H1 (cell line): Measurements from ENCODE around the gene GABPB2. TPM values are rescaled to one million over a fixed set of nuclear protein-coding genes. Genes with fewer than 3 reads are reported as not detected.
A peak's percentile ranks its signal among the peaks of the same experiment; 100 is the strongest.

Source experiments
- CBX8 ChIP-seq: fragments of 300-800, 300-1000 bp; sonication (generic); IDR thresholded peaks from 2 replicates; pipeline ENCODE4 v1.7.1; 2016; ENCODE audit warnings: low read depth, low read length, borderline replicate concordance
- CEBPB ChIP-seq: IDR thresholded peaks from 2 replicates; pipeline ENCODE4 v1.6.1; 2012; ENCODE audit warnings: low read depth, low read length
- CHD2 ChIP-seq: IDR thresholded peaks from 2 replicates; pipeline ENCODE4 v1.6.1; 2012; ENCODE audit warnings: low read length, improper control_type of control experiment
- E2F6 ChIP-seq: IDR thresholded peaks from 2 replicates; pipeline ENCODE4 v1.6.1; 2012; ENCODE audit warnings: inconsistent platforms
- EGR1 ChIP-seq: IDR thresholded peaks from 2 replicates; pipeline ENCODE4 v1.6.1; 2011; ENCODE audit warnings: low read depth, low read length, borderline replicate concordance
- EP300 ChIP-seq, 2 experiments: IDR thresholded peaks; 1 replicate in 1 of 2; 2 replicates in 1 of 2; pipeline ENCODE4 v1.6.1; 2011 to 2012; ENCODE audit warnings: low read depth in 2 of 2, low read length in 2 of 2, mild to moderate bottlenecking in 2 of 2, borderline replicate concordance in 1 of 2, inconsistent platforms in 1 of 2, moderate library complexity in 1 of 2
- EZH2 ChIP-seq: fragments of 200-600 bp; sonication (generic); IDR thresholded peaks from 2 replicates; pipeline ENCODE4 v1.7.1; 2012; ENCODE audit warnings: low read depth, mild to moderate bottlenecking, moderate library complexity, low read length, inconsistent platforms; ENCODE audit not compliant: severe bottlenecking
- GTF2F1 ChIP-seq: IDR thresholded peaks from 2 replicates; pipeline ENCODE4 v1.6.1; 2012; ENCODE audit warnings: low read depth, low read length, improper control_type of control experiment, borderline replicate concordance
- HDAC2 ChIP-seq, 2 experiments: fragments of 300-600 bp in 1 of 2; sonication (generic) in 1 of 2; IDR thresholded peaks; 2 replicates each; pipeline ENCODE4 v1.6.1; 2011 to 2012; ENCODE audit warnings: low read depth in 2 of 2, low read length in 2 of 2, mild to moderate bottlenecking in 2 of 2, moderate library complexity in 2 of 2, borderline replicate concordance in 1 of 2, inconsistent platforms in 1 of 2
- HDAC6 ChIP-seq: IDR thresholded peaks from one replicate; pipeline ENCODE4 v1.7.1; 2012; ENCODE audit warnings: low read depth, mild to moderate bottlenecking, inconsistent platforms, low read length, moderate library complexity
- KDM5A ChIP-seq: fragments of 200-600 bp; IDR thresholded peaks from 2 replicates; pipeline ENCODE4 v1.7.1; 2012; ENCODE audit warnings: mild to moderate bottlenecking, low read length, inconsistent platforms, mixed read lengths
- SIRT6 ChIP-seq: IDR thresholded peaks from one replicate; pipeline ENCODE4 v1.7.1; 2012; ENCODE audit warnings: low read length, inconsistent platforms
- SIX5 ChIP-seq: IDR thresholded peaks from 2 replicates; pipeline ENCODE4 v1.6.1; 2011; ENCODE audit warnings: mild to moderate bottlenecking, low read depth, low read length
- SP1 ChIP-seq: IDR thresholded peaks from 2 replicates; pipeline ENCODE4 v1.6.1; 2011; ENCODE audit warnings: low read depth, low read length
- SUZ12 ChIP-seq: fragments of 200-600 bp; sonication (generic); IDR thresholded peaks from 2 replicates; pipeline ENCODE4 v1.6.1; 2012; ENCODE audit warnings: mild to moderate bottlenecking, inconsistent platforms, low read length, moderate library complexity, mixed read lengths
- TAF1 ChIP-seq: IDR thresholded peaks from 2 replicates; pipeline ENCODE4 v1.6.1; 2011; ENCODE audit warnings: mild to moderate bottlenecking, low read depth, low read length
- TCF12 ChIP-seq: IDR thresholded peaks from 2 replicates; pipeline ENCODE4 v1.6.1; 2011; ENCODE audit warnings: low read depth, mild to moderate bottlenecking, low read length
- YY1 ChIP-seq: IDR thresholded peaks from 2 replicates; pipeline ENCODE4 v1.6.1; 2011; ENCODE audit warnings: low read depth, mild to moderate bottlenecking, low read length
- polyA plus RNA-seq, 7 experiments: library from polyadenylated mRNA; depleted of rRNA in 3 of 7; stranded (reverse) in 5 of 7; unstranded in 2 of 7; fragments of >200 nt in 5 of 7; fragments of 200-250 nt in 2 of 7; gene quantifications; 1 replicate in 5 of 7; 2 replicates in 1 of 7; 4 replicates in 1 of 7; pipeline versions ENCODE4 v1.2.1 to v1.2.3, GENCODE V29; 2011 to 2013; ENCODE audit warnings: missing spikeins in 2 of 7, mixed read lengths in 2 of 7
- total RNA-seq: library from RNA; stranded (reverse); fragmentation: NEBNext Ultra II Directional; extraction: Animal tissue kit (Norgen Biotek cat#: 25700); gene quantifications from 2 replicates; pipeline ENCODE4 v1.2.1, GENCODE V29; 2021
- TF ChIP-seq, protein P1 (sequence below): IDR thresholded peaks from 2 replicates; pipeline ENCODE4 v1.6.1; 2011; ENCODE audit warnings: low read depth, mild to moderate bottlenecking, low read length; ENCODE audit not compliant: insufficient read depth

The GABPB2 gene
- total and polyA plus RNA-seq, 2 of the 8 experiments (the other 6 are each of a cell fraction or from before 2014, with no cell fraction given): 1.8 to 2.4 TPM

- peak; percentile 84; the same call in 1 of the 2 replicates for TF ChIP-seq GTF2F1
- no peak for TF ChIP-seq SUZ12
- peak; percentile 10; the same call in 1 of the 2 replicates for TF ChIP-seq E2F6
- peak; percentile 49 to 68; a peak in 2 of 4 replicates for TF ChIP-seq HDAC2 (IDR thresholded peaks at IDR 0.05; ENCODE audit: borderline replicate concordance in 1 of 2, low read depth in 2 of 2, low read length in 2 of 2)
- no peak for TF ChIP-seq HDAC6
- no peak for TF ChIP-seq EZH2
- TF ChIP-seq, protein P1, sequence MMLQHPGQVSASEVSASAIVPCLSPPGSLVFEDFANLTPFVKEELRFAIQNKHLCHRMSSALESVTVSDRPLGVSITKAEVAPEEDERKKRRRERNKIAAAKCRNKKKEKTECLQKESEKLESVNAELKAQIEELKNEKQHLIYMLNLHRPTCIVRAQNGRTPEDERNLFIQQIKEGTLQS: 0 out of 2 replicates have a peak, but pooled peaks have one; percentile 2
- TF ChIP-seq SIX5: peak; percentile 99
- TF ChIP-seq EP300 (IDR thresholded peaks at IDR 0.05; ENCODE audit: borderline replicate concordance in 1 of 2, low read depth in 2 of 2, low read length in 2 of 2): peak in 1 of 2 experiments; percentile 71; a peak in 1 of 3 replicates
- TF ChIP-seq SIRT6: peak; percentile 77
- TF ChIP-seq SP1: no peak
- no peak for TF ChIP-seq CBX8
- TF ChIP-seq TAF1: peak; percentile 70; the same call in 1 of the 2 replicates
- TF ChIP-seq EGR1: peak; percentile 93
- TF ChIP-seq KDM5A: peak; percentile 50; the same call in 1 of the 2 replicates
- no peak for TF ChIP-seq TCF12
- TF ChIP-seq CHD2: peak; percentile 71
- TF ChIP-seq YY1: peak; percentile 78
- peak; percentile 55; the same call in 1 of the 2 replicates for TF ChIP-seq CEBPB
Observed at GRCh38 chr1:151165738-151166504, 95.4 kb downstream of the GABPB2 start, which contains the start of the genes LYSMD1 and SCNM1 (continued).
